WTC11 (cell line): ENCODE results near the gene C17orf50. TPM values are rescaled to one million over a fixed set of nuclear protein-coding genes. Genes with fewer than 3 reads are reported as not detected.

Experiments used
- ATAC-seq: fragments of 200-7000 bp; cut with Tn5 transposase; 2 replicates; pipeline ENCODE4 v1.10.0; 2021; ENCODE audit warnings: mild to moderate bottlenecking, moderate library complexity
- CTCF ChIA-PET: fragments of 300-600 bp; sonication (Branson Sonifier 250); formaldehyde crosslinking; loops from one replicate; lab custom pipeline; 2021; ENCODE audit warnings: antibody characterized with exemption; lab: Charles Lee
- POLR2A ChIA-PET: fragments of 350-600 bp; sonication (Branson Sonifier 250); formaldehyde crosslinking; loops from one replicate; lab custom pipeline; 2021; ENCODE audit warnings: antibody characterized with exemption; lab: Charles Lee
- DNase-seq: peaks from one replicate; pipeline ENCODE4 v3.0.0; 2021; ENCODE audit warnings: low spot score
- H3K27ac Mint-ChIP-seq: 2 replicates; pipeline ENCODE4 v1.8.0; 2021; ENCODE audit warnings: mixed read lengths
- H3K27me3 Mint-ChIP-seq: 2 replicates; pipeline ENCODE4 v1.8.0; 2021; ENCODE audit warnings: low read depth, mild to moderate bottlenecking, moderate library complexity, mixed read lengths
- H3K36me3 Mint-ChIP-seq: 2 replicates; pipeline ENCODE4 v1.8.0; 2021; ENCODE audit warnings: mixed read lengths
- H3K4me1 Mint-ChIP-seq: 2 replicates; pipeline ENCODE4 v1.8.0; 2022; ENCODE audit warnings: mixed read lengths
- H3K4me3 Mint-ChIP-seq: 2 replicates; pipeline ENCODE4 v1.8.0; 2021; ENCODE audit warnings: mild to moderate bottlenecking, moderate library complexity, mixed read lengths
- H3K9me3 Mint-ChIP-seq: 2 replicates; pipeline ENCODE4 v1.8.0; 2021; ENCODE audit warnings: mixed read lengths
- ETV6 ChIP-seq: sonication (generic); formaldehyde crosslinking; IDR thresholded peaks from 2 replicates; pipeline ENCODE4 v1.8.1; 2022; ENCODE audit warnings: mild to moderate bottlenecking, missing genetic modification reagents
- FOXK1 ChIP-seq: sonication (generic); formaldehyde crosslinking; IDR thresholded peaks from 2 replicates; pipeline ENCODE4 v1.8.0; 2022; ENCODE audit warnings: mild to moderate bottlenecking, moderate library complexity, missing genetic modification reagents
- FOXP1 ChIP-seq: sonication (generic); formaldehyde crosslinking; IDR thresholded peaks from 2 replicates; pipeline ENCODE4 v1.8.0; 2022; ENCODE audit warnings: missing genetic modification reagents, mild to moderate bottlenecking, moderate library complexity, borderline replicate concordance
- IRF2 ChIP-seq: sonication (generic); formaldehyde crosslinking; IDR thresholded peaks from 2 replicates; pipeline ENCODE4 v1.8.0; 2022; ENCODE audit warnings: low read depth, missing genetic modification reagents, borderline replicate concordance
- JAZF1 ChIP-seq: fragments of 250-450 bp; sonication (Bioruptor Pico); IDR thresholded peaks from 2 replicates; pipeline ENCODE4 v1.9.0; 2021; ENCODE audit warnings: moderate library complexity, mild to moderate bottlenecking, inconsistent platforms
- KAT7 ChIP-seq: sonication (generic); formaldehyde crosslinking; IDR thresholded peaks from 2 replicates; pipeline ENCODE4 v1.8.1; 2023; ENCODE audit warnings: missing genetic modification reagents, mild to moderate bottlenecking, borderline replicate concordance
- OVOL2 ChIP-seq: fragments of 250-450 bp; sonication (Bioruptor Pico); IDR thresholded peaks from 2 replicates; pipeline ENCODE4 v1.9.0; 2021; ENCODE audit warnings: mild to moderate bottlenecking, borderline replicate concordance
- SMAD4 ChIP-seq: sonication (generic); formaldehyde crosslinking; IDR thresholded peaks from 2 replicates; pipeline ENCODE4 v1.8.0; 2022; ENCODE audit warnings: mild to moderate bottlenecking, missing genetic modification reagents
- SOX15 ChIP-seq: fragments of 250-450 bp; sonication (Bioruptor Pico); IDR thresholded peaks from 2 replicates; pipeline ENCODE4 v1.9.0; 2021; ENCODE audit warnings: mild to moderate bottlenecking
- ZNF121 ChIP-seq: sonication (generic); formaldehyde crosslinking; IDR thresholded peaks from 2 replicates; pipeline ENCODE4 v1.8.0; 2023; ENCODE audit warnings: missing genetic modification reagents
- ZNF138 ChIP-seq: sonication (generic); formaldehyde crosslinking; conservative IDR thresholded peaks from 2 replicates; pipeline ENCODE4 v1.8.1; 2022; ENCODE audit warnings: mild to moderate bottlenecking, moderate library complexity, missing genetic modification reagents
- ZNF416 ChIP-seq: fragments of 250-450 bp; sonication (Bioruptor Pico); IDR thresholded peaks from 2 replicates; pipeline ENCODE4 v1.9.0; 2021; ENCODE audit warnings: mild to moderate bottlenecking, inconsistent platforms
- ZNF423 ChIP-seq: fragments of 250-450 bp; sonication (Bioruptor Pico); IDR thresholded peaks from 2 replicates; pipeline ENCODE4 v2.1.2; 2022; ENCODE audit warnings: mild to moderate bottlenecking, moderate library complexity
- total RNA-seq: library from RNA; stranded (reverse); gene quantifications from 3 replicates; pipeline ENCODE4 v1.2.3, GENCODE V29; 2021
- TF ChIP-seq, protein P1 (sequence below): fragments of 250-450 bp; sonication (Bioruptor Pico); IDR thresholded peaks from 2 replicates; pipeline ENCODE4 v1.8.0; 2021; ENCODE audit warnings: mild to moderate bottlenecking
- TF ChIP-seq, protein P2 (sequence below): sonication (generic); formaldehyde crosslinking; IDR thresholded peaks from 2 replicates; pipeline ENCODE4 v1.8.0; 2022; ENCODE audit warnings: mild to moderate bottlenecking, missing genetic modification reagents
- TF ChIP-seq, protein P3 (sequence below): sonication (generic); formaldehyde crosslinking; IDR thresholded peaks from 2 replicates; pipeline ENCODE4 v1.8.0; 2023; ENCODE audit warnings: missing genetic modification reagents
- TF ChIP-seq, protein P4 (sequence below): sonication (generic); formaldehyde crosslinking; IDR thresholded peaks from 2 replicates; pipeline ENCODE4 v1.8.1; 2023; ENCODE audit warnings: mild to moderate bottlenecking, missing genetic modification reagents, moderate library complexity
- TF ChIP-seq, protein P5 (sequence below): sonication (generic); formaldehyde crosslinking; IDR thresholded peaks from 2 replicates; pipeline ENCODE4 v1.8.1; 2022; ENCODE audit warnings: mild to moderate bottlenecking, missing genetic modification reagents, moderate library complexity, borderline replicate concordance
- TF ChIP-seq, protein P6 (sequence below): sonication (generic); formaldehyde crosslinking; IDR thresholded peaks from 2 replicates; pipeline ENCODE4 v1.8.0; 2022; ENCODE audit warnings: missing genetic modification reagents
- TF ChIP-seq, protein P7 (sequence below): fragments of 250-450 bp; sonication (Bioruptor Pico); IDR thresholded peaks from 2 replicates; pipeline ENCODE4 v1.9.0; 2021; ENCODE audit warnings: mild to moderate bottlenecking

C17orf50 gene
- total RNA-seq, 1 experiment from 2014 or later, result 0.35 TPM

DNA sequence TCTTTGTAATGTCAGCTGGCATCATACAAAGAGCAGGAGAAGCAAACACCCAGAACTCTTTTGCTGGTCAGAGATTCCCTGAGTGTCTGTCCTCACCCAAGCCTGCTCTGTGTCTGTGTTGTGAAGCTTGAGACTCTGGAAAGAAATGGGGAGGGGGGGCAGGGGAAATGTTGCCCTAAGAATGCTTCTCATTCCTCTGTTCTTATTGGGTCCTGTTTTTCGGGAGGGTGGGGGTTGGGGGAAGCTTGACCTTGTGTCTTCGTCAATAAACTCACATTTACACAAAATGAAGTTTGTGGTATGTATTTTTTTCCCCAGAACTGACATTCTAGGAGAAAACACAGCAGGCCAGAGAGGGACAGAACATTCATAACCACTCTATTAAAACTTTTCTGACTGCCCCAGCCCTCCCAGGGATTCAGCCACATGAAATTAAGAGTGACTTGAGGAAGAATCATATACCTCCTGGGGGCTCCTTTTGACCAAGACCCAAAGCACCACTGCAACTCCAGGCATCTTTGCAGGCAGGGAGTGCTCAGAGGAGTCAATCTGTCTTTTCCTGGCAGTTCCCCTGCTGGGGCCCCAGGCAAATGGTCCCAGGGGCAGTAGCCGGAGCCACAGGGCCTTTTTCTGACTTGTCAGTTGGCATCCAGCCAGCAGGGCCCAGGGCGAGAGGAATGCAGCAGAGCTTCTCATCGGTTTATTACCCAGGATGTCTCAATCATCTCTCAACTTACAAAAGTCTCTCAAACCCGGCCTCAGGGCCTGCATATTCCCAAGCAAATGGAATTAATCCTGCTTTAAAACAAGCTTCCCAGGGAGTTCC lies 34.3 kb upstream of the C17orf50 start (continued):
- no peak for TF ChIP-seq FOXK1 (CRISPR knock-in tag)
- TF ChIP-seq OVOL2 (CRISPR knock-in tag), result no peak
- TF ChIP-seq ZNF121 (CRISPR knock-in tag), result no peak
- TF ChIP-seq ZNF416 (CRISPR knock-in tag), result no peak
- TF ChIP-seq IRF2 (CRISPR knock-in tag), result no peak
- TF ChIP-seq, protein P1, sequence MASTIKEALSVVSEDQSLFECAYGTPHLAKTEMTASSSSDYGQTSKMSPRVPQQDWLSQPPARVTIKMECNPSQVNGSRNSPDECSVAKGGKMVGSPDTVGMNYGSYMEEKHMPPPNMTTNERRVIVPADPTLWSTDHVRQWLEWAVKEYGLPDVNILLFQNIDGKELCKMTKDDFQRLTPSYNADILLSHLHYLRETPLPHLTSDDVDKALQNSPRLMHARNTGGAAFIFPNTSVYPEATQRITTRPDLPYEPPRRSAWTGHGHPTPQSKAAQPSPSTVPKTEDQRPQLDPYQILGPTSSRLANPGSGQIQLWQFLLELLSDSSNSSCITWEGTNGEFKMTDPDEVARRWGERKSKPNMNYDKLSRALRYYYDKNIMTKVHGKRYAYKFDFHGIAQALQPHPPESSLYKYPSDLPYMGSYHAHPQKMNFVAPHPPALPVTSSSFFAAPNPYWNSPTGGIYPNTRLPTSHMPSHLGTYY, result no peak
- TF ChIP-seq, protein P2, sequence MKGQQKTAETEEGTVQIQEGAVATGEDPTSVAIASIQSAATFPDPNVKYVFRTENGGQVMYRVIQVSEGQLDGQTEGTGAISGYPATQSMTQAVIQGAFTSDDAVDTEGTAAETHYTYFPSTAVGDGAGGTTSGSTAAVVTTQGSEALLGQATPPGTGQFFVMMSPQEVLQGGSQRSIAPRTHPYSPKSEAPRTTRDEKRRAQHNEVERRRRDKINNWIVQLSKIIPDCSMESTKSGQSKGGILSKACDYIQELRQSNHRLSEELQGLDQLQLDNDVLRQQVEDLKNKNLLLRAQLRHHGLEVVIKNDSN (CRISPR knock-in tag), result no peak
- no peak for TF ChIP-seq KAT7 (CRISPR knock-in tag)
- TF ChIP-seq, protein P3, sequence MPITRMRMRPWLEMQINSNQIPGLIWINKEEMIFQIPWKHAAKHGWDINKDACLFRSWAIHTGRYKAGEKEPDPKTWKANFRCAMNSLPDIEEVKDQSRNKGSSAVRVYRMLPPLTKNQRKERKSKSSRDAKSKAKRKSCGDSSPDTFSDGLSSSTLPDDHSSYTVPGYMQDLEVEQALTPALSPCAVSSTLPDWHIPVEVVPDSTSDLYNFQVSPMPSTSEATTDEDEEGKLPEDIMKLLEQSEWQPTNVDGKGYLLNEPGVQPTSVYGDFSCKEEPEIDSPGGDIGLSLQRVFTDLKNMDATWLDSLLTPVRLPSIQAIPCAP (CRISPR knock-in tag), result no peak
- TF ChIP-seq ETV6 (CRISPR knock-in tag), result no peak

DNA sequence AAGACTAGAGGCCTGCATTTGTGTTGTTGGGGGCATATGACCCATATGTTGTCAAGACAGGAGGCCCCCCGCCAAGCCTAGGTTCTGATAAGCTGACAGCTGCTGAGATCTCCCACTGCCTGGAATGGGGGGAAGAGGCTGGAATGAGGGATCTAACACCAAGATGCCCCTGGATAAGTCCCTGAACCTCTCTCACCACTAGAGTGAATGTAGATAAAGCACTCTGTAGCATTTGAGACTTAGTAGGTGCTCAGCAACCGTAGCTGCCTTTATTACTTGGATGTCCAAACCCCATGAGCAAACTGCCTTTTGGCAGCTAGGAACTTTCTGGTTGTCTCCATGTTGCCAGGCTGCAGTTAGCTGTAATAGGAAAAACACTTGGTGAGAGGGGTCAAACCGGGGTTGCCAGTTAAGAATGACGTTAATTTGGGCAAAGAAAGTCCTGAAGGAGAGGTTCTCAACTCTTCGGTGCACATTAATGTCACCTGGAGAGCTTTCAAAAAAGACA lies 33.7 kb upstream of the C17orf50 start:
- Mint-ChIP-seq H3K4me3 (no peak overlapping the region), H3K27me3 (peaks cover 16% of the 10 kb centered on the region), H3K27ac (no peak overlapping the region), H3K4me1 (peaks cover 47% of the 10 kb centered on the region), H3K36me3 (peaks cover 26% of the 10 kb centered on the region), H3K9me3 (no peaks in the 10 kb centered on the region)
- no peak for DNase-seq
- TF ChIP-seq, protein P4, sequence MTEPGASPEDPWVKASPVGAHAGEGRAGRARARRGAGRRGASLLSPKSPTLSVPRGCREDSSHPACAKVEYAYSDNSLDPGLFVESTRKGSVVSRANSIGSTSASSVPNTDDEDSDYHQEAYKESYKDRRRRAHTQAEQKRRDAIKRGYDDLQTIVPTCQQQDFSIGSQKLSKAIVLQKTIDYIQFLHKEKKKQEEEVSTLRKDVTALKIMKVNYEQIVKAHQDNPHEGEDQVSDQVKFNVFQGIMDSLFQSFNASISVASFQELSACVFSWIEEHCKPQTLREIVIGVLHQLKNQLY (CRISPR knock-in tag), result no peak
- no peak for TF ChIP-seq SMAD4 (CRISPR knock-in tag)
- no peak for TF ChIP-seq SOX15
- TF ChIP-seq, protein P5, sequence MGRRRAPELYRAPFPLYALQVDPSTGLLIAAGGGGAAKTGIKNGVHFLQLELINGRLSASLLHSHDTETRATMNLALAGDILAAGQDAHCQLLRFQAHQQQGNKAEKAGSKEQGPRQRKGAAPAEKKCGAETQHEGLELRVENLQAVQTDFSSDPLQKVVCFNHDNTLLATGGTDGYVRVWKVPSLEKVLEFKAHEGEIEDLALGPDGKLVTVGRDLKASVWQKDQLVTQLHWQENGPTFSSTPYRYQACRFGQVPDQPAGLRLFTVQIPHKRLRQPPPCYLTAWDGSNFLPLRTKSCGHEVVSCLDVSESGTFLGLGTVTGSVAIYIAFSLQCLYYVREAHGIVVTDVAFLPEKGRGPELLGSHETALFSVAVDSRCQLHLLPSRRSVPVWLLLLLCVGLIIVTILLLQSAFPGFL (CRISPR knock-in tag), result no peak
- TF ChIP-seq ZNF121 (CRISPR knock-in tag), result no peak
- no peak for TF ChIP-seq JAZF1 (CRISPR knock-in tag)
- TF ChIP-seq, protein P6, sequence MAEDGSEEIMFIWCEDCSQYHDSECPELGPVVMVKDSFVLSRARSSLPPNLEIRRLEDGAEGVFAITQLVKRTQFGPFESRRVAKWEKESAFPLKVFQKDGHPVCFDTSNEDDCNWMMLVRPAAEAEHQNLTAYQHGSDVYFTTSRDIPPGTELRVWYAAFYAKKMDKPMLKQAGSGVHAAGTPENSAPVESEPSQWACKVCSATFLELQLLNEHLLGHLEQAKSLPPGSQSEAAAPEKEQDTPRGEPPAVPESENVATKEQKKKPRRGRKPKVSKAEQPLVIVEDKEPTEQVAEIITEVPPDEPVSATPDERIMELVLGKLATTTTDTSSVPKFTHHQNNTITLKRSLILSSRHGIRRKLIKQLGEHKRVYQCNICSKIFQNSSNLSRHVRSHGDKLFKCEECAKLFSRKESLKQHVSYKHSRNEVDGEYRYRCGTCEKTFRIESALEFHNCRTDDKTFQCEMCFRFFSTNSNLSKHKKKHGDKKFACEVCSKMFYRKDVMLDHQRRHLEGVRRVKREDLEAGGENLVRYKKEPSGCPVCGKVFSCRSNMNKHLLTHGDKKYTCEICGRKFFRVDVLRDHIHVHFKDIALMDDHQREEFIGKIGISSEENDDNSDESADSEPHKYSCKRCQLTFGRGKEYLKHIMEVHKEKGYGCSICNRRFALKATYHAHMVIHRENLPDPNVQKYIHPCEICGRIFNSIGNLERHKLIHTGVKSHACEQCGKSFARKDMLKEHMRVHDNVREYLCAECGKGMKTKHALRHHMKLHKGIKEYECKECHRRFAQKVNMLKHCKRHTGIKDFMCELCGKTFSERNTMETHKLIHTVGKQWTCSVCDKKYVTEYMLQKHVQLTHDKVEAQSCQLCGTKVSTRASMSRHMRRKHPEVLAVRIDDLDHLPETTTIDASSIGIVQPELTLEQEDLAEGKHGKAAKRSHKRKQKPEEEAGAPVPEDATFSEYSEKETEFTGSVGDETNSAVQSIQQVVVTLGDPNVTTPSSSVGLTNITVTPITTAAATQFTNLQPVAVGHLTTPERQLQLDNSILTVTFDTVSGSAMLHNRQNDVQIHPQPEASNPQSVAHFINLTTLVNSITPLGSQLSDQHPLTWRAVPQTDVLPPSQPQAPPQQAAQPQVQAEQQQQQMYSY, result no peak
- no peak for TF ChIP-seq ZNF138 (CRISPR knock-in tag)
- no peak for TF ChIP-seq ZNF423 (CRISPR knock-in tag)
- TF ChIP-seq, protein P7, sequence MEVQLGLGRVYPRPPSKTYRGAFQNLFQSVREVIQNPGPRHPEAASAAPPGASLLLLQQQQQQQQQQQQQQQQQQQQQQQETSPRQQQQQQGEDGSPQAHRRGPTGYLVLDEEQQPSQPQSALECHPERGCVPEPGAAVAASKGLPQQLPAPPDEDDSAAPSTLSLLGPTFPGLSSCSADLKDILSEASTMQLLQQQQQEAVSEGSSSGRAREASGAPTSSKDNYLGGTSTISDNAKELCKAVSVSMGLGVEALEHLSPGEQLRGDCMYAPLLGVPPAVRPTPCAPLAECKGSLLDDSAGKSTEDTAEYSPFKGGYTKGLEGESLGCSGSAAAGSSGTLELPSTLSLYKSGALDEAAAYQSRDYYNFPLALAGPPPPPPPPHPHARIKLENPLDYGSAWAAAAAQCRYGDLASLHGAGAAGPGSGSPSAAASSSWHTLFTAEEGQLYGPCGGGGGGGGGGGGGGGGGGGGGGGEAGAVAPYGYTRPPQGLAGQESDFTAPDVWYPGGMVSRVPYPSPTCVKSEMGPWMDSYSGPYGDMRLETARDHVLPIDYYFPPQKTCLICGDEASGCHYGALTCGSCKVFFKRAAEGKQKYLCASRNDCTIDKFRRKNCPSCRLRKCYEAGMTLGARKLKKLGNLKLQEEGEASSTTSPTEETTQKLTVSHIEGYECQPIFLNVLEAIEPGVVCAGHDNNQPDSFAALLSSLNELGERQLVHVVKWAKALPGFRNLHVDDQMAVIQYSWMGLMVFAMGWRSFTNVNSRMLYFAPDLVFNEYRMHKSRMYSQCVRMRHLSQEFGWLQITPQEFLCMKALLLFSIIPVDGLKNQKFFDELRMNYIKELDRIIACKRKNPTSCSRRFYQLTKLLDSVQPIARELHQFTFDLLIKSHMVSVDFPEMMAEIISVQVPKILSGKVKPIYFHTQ (CRISPR knock-in tag), result no peak
- no peak for TF ChIP-seq FOXP1 (CRISPR knock-in tag)
- CTCF ChIA-PET, result interaction anchor here (0.9 to 8.1 kb wide), 6 partner anchors 16 to 114 kb away, joined by 3 to 85 read pairs (median 6); no protein-coding TSS in a partner anchor
- no peak for ATAC-seq
- POLR2A ChIA-PET, result interaction anchor here (0.5 kb wide), 1 partner anchor 160 kb away, joined by 4 read pairs; no protein-coding TSS in a partner anchor
